ENCODE measurements around the gene PTPRE. TPM values are rescaled to one million over a fixed set of nuclear protein-coding genes. Genes with fewer than 3 reads are reported as not detected.

The PTPRE gene
- 10 to 100 TPM in 1 of 5 donors, 1 to 10 TPM in 4; 7.2 to 10.1 (median 7.6) TPM for polyA plus RNA-seq (ENCODE audit: insufficient read depth in 1 of 5, insufficient read length in 5 of 5, low replicate concordance in 1 of 5)
- long read RNA-seq, donor 1: 0 reads
- long read RNA-seq, donor 2: 0 reads
- long read RNA-seq, donor 3: 0 reads
- long read RNA-seq, donor 4: 0 reads
- long read RNA-seq, donor 5: 0 reads
- long read RNA-seq, donor 6: 0 reads
- long read RNA-seq, donor 7: 0 reads
- long read RNA-seq, donor 8: 0 reads

- peak; percentile 51 to 55 for DNase-seq
These were observed at the start of gene PTPRE for GRCh38 chr10:127906548-127907377. TSS of gene PTPRE (plus strand) at chr10:127907103. CDS start at chr10:128040882, 133,779 bp downstream.

GRCh38 chr10:127860592-127860991 lies 46.3 kb upstream of the PTPRE start:
- no peak for DNase-seq

- no peak for DNase-seq
These were observed 43.6 kb upstream of the PTPRE start for GRCh38 chr10:127863231-127863825.

GRCh38 chr10:127866276-127867013 lies 40.5 kb upstream of the PTPRE start:
- no peak for DNase-seq

- no peak for DNase-seq
These were observed 39.1 kb upstream of the PTPRE start for GRCh38 chr10:127867805-127868204.

- DNase-seq: no peak
These were observed 37.6 kb upstream of the PTPRE start for GRCh38 chr10:127869329-127869728.

- DNase-seq: no peak
These were observed 35.3 kb upstream of the PTPRE start for GRCh38 chr10:127871631-127872010.

GRCh38 chr10:127872011-127872761 lies 34.7 kb upstream of the PTPRE start:
- no peak for DNase-seq

GRCh38 chr10:127872871-127873600 lies 33.9 kb upstream of the PTPRE start:
- no peak for DNase-seq

- DNase-seq: no peak
These were observed 32.9 kb upstream of the PTPRE start for GRCh38 chr10:127873901-127874470.

- DNase-seq: no peak
These were observed 32.0 kb upstream of the PTPRE start for GRCh38 chr10:127874671-127875448.

GRCh38 chr10:127875449-127875765 lies 31.5 kb upstream of the PTPRE start:
- DNase-seq: no peak

GRCh38 chr10:127875916-127876315 lies 31.0 kb upstream of the PTPRE start:
- DNase-seq: no peak

GRCh38 chr10:127877116-127877515 lies 29.8 kb upstream of the PTPRE start:
- DNase-seq: no peak

GRCh38 chr10:127877699-127878098 lies 29.2 kb upstream of the PTPRE start:
- DNase-seq: no peak

GRCh38 chr10:127878475-127879055 lies 28.3 kb upstream of the PTPRE start:
- DNase-seq: no peak

GRCh38 chr10:127880557-127880956 lies 26.3 kb upstream of the PTPRE start:
- DNase-seq: no peak

- no peak for DNase-seq
These were observed 25.6 kb upstream of the PTPRE start for GRCh38 chr10:127881262-127881661.

- DNase-seq: no peak
These were observed 24.5 kb upstream of the PTPRE start for GRCh38 chr10:127882391-127882790.

Data from right lung (tissue), 10 donors.